ENCODE data around the gene LGALS7.
"Not testable (repeated sequence)": the region's sequence is repeated elsewhere in the genome, so short reads cannot be mapped to it uniquely, and the experiment has no call there.

The LGALS7 gene

DNA sequence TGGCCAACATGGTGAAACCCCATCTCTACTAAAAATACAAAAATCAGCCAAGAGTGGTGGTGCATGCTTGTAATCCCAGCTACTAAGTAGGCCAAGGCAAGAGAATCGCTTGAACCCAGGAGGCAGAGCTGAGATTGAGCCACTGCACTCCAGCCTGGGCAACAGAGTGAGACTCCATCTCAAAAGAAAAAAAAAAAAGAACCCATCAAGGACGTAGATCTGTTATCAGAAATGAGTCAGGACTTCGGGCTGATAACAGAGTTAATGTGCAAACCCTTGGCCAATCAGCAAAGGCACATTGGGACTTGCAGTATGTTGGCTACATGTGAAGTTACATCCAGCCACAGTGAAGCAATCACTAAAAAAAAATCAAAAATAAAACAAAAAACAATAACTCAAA lies 10.9 kb upstream of the LGALS7 start:
- no peak overlapping the region for H3K4me3 ChIP-seq (ENCODE audit: low read depth, low read length, poor library complexity, severe bottlenecking)
- no peaks in the 10 kb centered on the region for H3K9me2 ChIP-seq (ENCODE audit: low read depth, low read length)
- H3K27ac ChIP-seq (ENCODE audit: low read depth, low read length, poor library complexity, severe bottlenecking): no peak overlapping the region
- no peak overlapping the region for H3K9ac ChIP-seq (ENCODE audit: low read length)
- H4K20me1 ChIP-seq (ENCODE audit: insufficient read depth, low read length): no peaks in the 10 kb centered on the region
- H3K9me3 ChIP-seq (ENCODE audit: low read length): no peaks in the 10 kb centered on the region
- no peak for TF ChIP-seq EZH2 (IDR thresholded peaks at IDR 0.05; ENCODE audit: borderline replicate concordance, low read length)
- TF ChIP-seq, protein P1, sequence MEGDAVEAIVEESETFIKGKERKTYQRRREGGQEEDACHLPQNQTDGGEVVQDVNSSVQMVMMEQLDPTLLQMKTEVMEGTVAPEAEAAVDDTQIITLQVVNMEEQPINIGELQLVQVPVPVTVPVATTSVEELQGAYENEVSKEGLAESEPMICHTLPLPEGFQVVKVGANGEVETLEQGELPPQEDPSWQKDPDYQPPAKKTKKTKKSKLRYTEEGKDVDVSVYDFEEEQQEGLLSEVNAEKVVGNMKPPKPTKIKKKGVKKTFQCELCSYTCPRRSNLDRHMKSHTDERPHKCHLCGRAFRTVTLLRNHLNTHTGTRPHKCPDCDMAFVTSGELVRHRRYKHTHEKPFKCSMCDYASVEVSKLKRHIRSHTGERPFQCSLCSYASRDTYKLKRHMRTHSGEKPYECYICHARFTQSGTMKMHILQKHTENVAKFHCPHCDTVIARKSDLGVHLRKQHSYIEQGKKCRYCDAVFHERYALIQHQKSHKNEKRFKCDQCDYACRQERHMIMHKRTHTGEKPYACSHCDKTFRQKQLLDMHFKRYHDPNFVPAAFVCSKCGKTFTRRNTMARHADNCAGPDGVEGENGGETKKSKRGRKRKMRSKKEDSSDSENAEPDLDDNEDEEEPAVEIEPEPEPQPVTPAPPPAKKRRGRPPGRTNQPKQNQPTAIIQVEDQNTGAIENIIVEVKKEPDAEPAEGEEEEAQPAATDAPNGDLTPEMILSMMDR (IDR thresholded peaks at IDR 0.05; ENCODE audit: low read length): no peak
- H3K4me1 ChIP-seq (ENCODE audit: insufficient read depth, low read length, severe bottlenecking): no peaks in the 10 kb centered on the region
- peaks cover 7% of the 10 kb centered on the region; the same call in 1 of the 2 replicates for H3K27me3 ChIP-seq (ENCODE audit: insufficient read depth, low read length)
- no peak overlapping the region for H2AFZ ChIP-seq (ENCODE audit: low read length)
- no peaks in the 10 kb centered on the region for H3K79me2 ChIP-seq (ENCODE audit: insufficient read depth, low read length)
- H3F3A ChIP-seq (ENCODE audit: insufficient read depth, low read length): no peaks in the 10 kb centered on the region
- H3K4me2 ChIP-seq (ENCODE audit: low read length): no peak overlapping the region
- no peaks in the 10 kb centered on the region for H3K36me3 ChIP-seq (ENCODE audit: insufficient read depth, low read length)

DNA sequence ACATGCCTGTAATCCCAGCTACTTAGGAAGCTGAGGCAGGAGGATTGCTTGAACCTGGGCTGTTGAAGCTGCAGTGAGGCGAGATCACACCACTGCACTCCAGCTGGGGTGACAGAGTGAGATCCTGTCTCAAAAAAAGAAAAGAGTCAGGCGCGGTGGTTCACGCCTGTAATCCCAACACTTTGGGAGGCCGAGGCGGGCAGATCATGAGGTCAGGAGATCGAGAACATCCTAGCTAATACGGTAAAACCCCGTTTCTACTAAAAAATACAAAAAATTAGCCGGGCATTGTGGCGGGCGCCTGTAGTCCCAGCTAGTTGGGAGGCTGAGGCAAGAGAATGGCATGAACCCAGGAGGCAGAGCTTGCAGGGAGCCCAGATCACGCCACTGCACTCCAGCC lies 8.9 kb upstream of the LGALS7 start:
- H3K27ac ChIP-seq (ENCODE audit: low read depth, low read length, poor library complexity, severe bottlenecking); H3K27me3 ChIP-seq (ENCODE audit: insufficient read depth, low read length); H3K9ac ChIP-seq (ENCODE audit: low read length); H2AFZ ChIP-seq (ENCODE audit: low read length); H3F3A ChIP-seq (ENCODE audit: insufficient read depth, low read length); H3K9me2 ChIP-seq (ENCODE audit: low read depth, low read length); H3K9me3 ChIP-seq (ENCODE audit: low read length); H3K79me2 ChIP-seq (ENCODE audit: insufficient read depth, low read length); H4K20me1 ChIP-seq (ENCODE audit: insufficient read depth, low read length); H3K36me3 ChIP-seq (ENCODE audit: insufficient read depth, low read length); H3K4me1 ChIP-seq (ENCODE audit: insufficient read depth, low read length, severe bottlenecking); H3K4me3 ChIP-seq (ENCODE audit: low read depth, low read length, poor library complexity, severe bottlenecking); H3K4me2 ChIP-seq (ENCODE audit: low read length): not testable (repeated sequence)

DNA sequence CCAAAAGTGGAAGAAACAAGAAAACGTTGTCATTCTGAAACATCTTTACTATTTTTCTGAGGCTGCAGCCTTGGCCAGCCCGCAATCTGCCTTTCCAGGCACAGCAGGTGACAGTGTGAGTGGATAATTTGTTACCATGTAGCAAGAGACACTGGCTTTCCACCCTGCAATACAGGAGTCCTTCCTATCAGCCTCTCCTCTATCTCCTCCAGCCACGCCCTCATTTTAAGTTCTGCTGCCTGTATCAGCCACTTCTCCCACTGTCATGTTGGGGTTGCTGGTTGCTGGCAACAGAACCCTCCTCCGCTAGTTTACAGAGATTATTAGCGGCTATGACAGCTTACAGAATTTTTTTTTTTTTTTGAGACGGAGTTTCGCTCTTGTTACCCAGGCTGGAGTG lies 7.7 kb upstream of the LGALS7 start:
- Histone ChIP-seq H3K4me2 (ENCODE audit: low read length) (no peak overlapping the region), H3K27ac (ENCODE audit: low read depth, low read length, poor library complexity, severe bottlenecking) (no peak overlapping the region), H3K4me1 (ENCODE audit: insufficient read depth, low read length, severe bottlenecking) (no peaks in the 10 kb centered on the region), H3K4me3 (ENCODE audit: low read depth, low read length, poor library complexity, severe bottlenecking) (no peak overlapping the region), H4K20me1 (ENCODE audit: insufficient read depth, low read length) (no peaks in the 10 kb centered on the region), H3K36me3 (ENCODE audit: insufficient read depth, low read length) (no peaks in the 10 kb centered on the region), H3K9me2 (ENCODE audit: low read depth, low read length) (no peaks in the 10 kb centered on the region), H3K79me2 (ENCODE audit: insufficient read depth, low read length) (no peaks in the 10 kb centered on the region), H3K9ac (ENCODE audit: low read length) (no peak overlapping the region), H3K27me3 (ENCODE audit: insufficient read depth, low read length) (peaks cover 7% of the 10 kb centered on the region; the same call in 1 of the 2 replicates), H3F3A (ENCODE audit: insufficient read depth, low read length) (no peaks in the 10 kb centered on the region), H2AFZ (ENCODE audit: low read length) (no peak overlapping the region), H3K9me3 (ENCODE audit: low read length) (no peaks in the 10 kb centered on the region)
- TF ChIP-seq, protein P1 (IDR thresholded peaks at IDR 0.05; ENCODE audit: low read length): no peak
- TF ChIP-seq EZH2 (IDR thresholded peaks at IDR 0.05; ENCODE audit: borderline replicate concordance, low read length): no peak

DNA sequence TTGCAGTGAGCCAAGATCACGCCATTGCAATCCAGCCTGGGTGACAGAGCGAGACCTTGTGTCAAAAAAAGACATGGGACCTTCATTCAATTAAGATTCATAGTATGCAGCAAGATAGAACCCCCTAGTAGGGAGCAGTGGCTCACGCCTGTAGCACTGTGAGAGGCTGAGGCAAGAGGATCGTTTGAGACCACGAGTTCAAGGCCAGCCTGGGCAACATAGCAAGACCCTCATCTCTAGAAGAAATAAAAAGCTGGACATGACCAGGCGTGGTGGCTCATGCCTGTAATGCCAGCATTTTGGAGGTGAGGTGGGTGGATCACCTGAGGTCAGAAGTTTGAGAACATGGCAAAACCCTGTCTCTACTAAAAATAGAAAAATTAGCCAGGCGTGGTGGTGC lies 7.1 kb upstream of the LGALS7 start:
- Histone ChIP-seq H3K36me3 (ENCODE audit: insufficient read depth, low read length) (no peaks in the 10 kb centered on the region), H3K27me3 (ENCODE audit: insufficient read depth, low read length) (peaks cover 7% of the 10 kb centered on the region; the same call in 1 of the 2 replicates), H3K9me3 (ENCODE audit: low read length) (no peaks in the 10 kb centered on the region), H3K27ac (ENCODE audit: low read depth, low read length, poor library complexity, severe bottlenecking) (no peak overlapping the region), H3K9me2 (ENCODE audit: low read depth, low read length) (no peaks in the 10 kb centered on the region), H3K9ac (ENCODE audit: low read length) (no peak overlapping the region), H3K4me3 (ENCODE audit: low read depth, low read length, poor library complexity, severe bottlenecking) (no peak overlapping the region), H2AFZ (ENCODE audit: low read length) (no peak overlapping the region), H3K79me2 (ENCODE audit: insufficient read depth, low read length) (no peaks in the 10 kb centered on the region), H4K20me1 (ENCODE audit: insufficient read depth, low read length) (no peaks in the 10 kb centered on the region), H3F3A (ENCODE audit: insufficient read depth, low read length) (no peaks in the 10 kb centered on the region), H3K4me1 (ENCODE audit: insufficient read depth, low read length, severe bottlenecking) (no peaks in the 10 kb centered on the region), H3K4me2 (ENCODE audit: low read length) (no peak overlapping the region)
- no peak for TF ChIP-seq EZH2 (IDR thresholded peaks at IDR 0.05; ENCODE audit: borderline replicate concordance, low read length)
- TF ChIP-seq, protein P1 (IDR thresholded peaks at IDR 0.05; ENCODE audit: low read length): no peak

Measured in OCI-LY1 (cell line).